Measurements from ENCODE around the gene MAPT. TPM values are rescaled to one million over a fixed set of nuclear protein-coding genes. Genes with fewer than 3 reads are reported as not detected.

The MAPT gene
- total RNA-seq, 1 experiment from 2014 or later = 37.5 TPM

GRCh38 chr17:45851873-45852272, 42.5 kb upstream of the MAPT start:
- peaks cover 0 to 6% of the 10 kb centered on the region in 2 experiments; a peak in 2 of 4 replicates for H3K4me1 ChIP-seq (ENCODE audit: control insufficient read depth in 1 of 2, insufficient read depth in 2 of 2, low read length in 2 of 2)
- H3K27me3 ChIP-seq (ENCODE audit: insufficient read depth, low read length) = no peaks in the 10 kb centered on the region
- intact Hi-C loops (cut with micrococcal nuclease) = loop anchor here (1.0 to 10.0 kb wide), 3 partner anchors 212 to 637 kb away; no protein-coding TSS in a partner anchor
- H3K9me3 ChIP-seq (ENCODE audit: control insufficient read depth in 1 of 2, insufficient read depth in 1 of 2, low read depth in 1 of 2, low read length in 2 of 2) = no peaks in the 10 kb centered on the region
- TF ChIP-seq ELF1 (IDR thresholded peaks at IDR 0.05; ENCODE audit: borderline replicate concordance, low read depth) (no peak), POLR2A (IDR thresholded peaks at IDR 0.05; ENCODE audit: borderline replicate concordance, extremely low read depth, insufficient read depth, insufficient read length) (no peak), EGR1 (IDR thresholded peaks at IDR 0.05; ENCODE audit: low read depth) (no peak), EZH2phosphoT487 (IDR thresholded peaks at IDR 0.05; ENCODE audit: borderline replicate concordance) (no peak), EZH2 (IDR thresholded peaks at IDR 0.05) (no peak), ATF3 (IDR thresholded peaks at IDR 0.05) (no peak), ZFX (IDR thresholded peaks at IDR 0.05) (no peak), RAD21 (IDR thresholded peaks at IDR 0.05; ENCODE audit: low read depth) (no peak), MAX (IDR thresholded peaks at IDR 0.05) (no peak), ZBTB33 (IDR thresholded peaks at IDR 0.05; ENCODE audit: extremely low read depth, insufficient replicate concordance, low read length) (no peak), CTCF (IDR thresholded peaks at IDR 0.05 in 2 of 3, conservative IDR thresholded peaks at IDR 0.05 in 1 of 3; ENCODE audit: borderline replicate concordance in 1 of 3, insufficient read depth in 1 of 3, low read depth in 2 of 3, low read length in 2 of 3) (no peak), CEBPB (IDR thresholded peaks at IDR 0.05; ENCODE audit: low read depth) (no peak), SIN3A (IDR thresholded peaks at IDR 0.05; ENCODE audit: low read depth) (no peak), YY1 (IDR thresholded peaks at IDR 0.05; ENCODE audit: extremely low read depth, insufficient replicate concordance, low read depth, low read length) (no peak), SP1 (IDR thresholded peaks at IDR 0.05; ENCODE audit: low read depth) (no peak)
- DNase-seq (ENCODE audit: low read depth, low spot score) (no peak), ATAC-seq (no peak)
- no peak overlapping the region for H3K9ac ChIP-seq (ENCODE audit: low read length)
- POLR2A ChIA-PET = no interaction called here
- H3K36me3 ChIP-seq (ENCODE audit: control insufficient read depth in 1 of 2, insufficient read depth in 2 of 2, low read length in 2 of 2) = no peaks in the 10 kb centered on the region
- no peaks in the 10 kb centered on the region for H4K20me1 ChIP-seq (ENCODE audit: insufficient read depth)
- H3K79me2 ChIP-seq (ENCODE audit: insufficient read depth, low read length) = no peaks in the 10 kb centered on the region
- peak overlapping the region; percentile 58 for H2AFZ ChIP-seq (ENCODE audit: low read depth, low read length, poor library complexity, severe bottlenecking)
- RAD21 ChIA-PET (ENCODE audit: low non-redundant PET in 1 of 2, low total read pairs in 2 of 2, uncharacterized antibody in 2 of 2, unreplicated experiment in 2 of 2) = interaction anchor here (0.8 to 1.1 kb wide), 3 partner anchors 203 to 457 kb away, joined by 3 to 7 read pairs (median 6); no protein-coding TSS in a partner anchor
- no TSS peak for BruUV-seq (replicated peaks)
- CTCF ChIA-PET = interaction anchor here (0.7 to 3.1 kb wide), 18 partner anchors 10 to 462 kb away, joined by 3 to 46 read pairs (median 4); no protein-coding TSS in a partner anchor
- no peak overlapping the region for H3K4me2 ChIP-seq (ENCODE audit: low read length)
- H3K4me3 ChIP-seq (replicated peaks in 1 of 2; ENCODE audit: low read depth in 1 of 2, low read length in 2 of 2) = no peak overlapping the region
- no peak overlapping the region for H3K27ac ChIP-seq (ENCODE audit: low read depth, low read length)
- H3K9me2 ChIP-seq (ENCODE audit: insufficient read depth) = no peaks in the 10 kb centered on the region

All from HCT116 (cell line).